H9 (cell line): ENCODE measurements around the gene KRTDAP. TPM values are rescaled to one million over a fixed set of nuclear protein-coding genes. Genes with fewer than 3 reads are reported as not detected.

Experiments used
- DNase-seq: peaks from one replicate; pipeline ENCODE4 v3.0.0-alpha.2; 2017
- H2AFZ ChIP-seq: one replicate; pipeline ENCODE4 v1.6.1; 2013; ENCODE audit warnings: mild to moderate bottlenecking, low read length, control low read depth, moderate library complexity
- H2AK5ac ChIP-seq: 2 replicates; pipeline ENCODE4 v1.6.1; 2013; ENCODE audit warnings: low read length, control low read depth, mixed read lengths; ENCODE audit not compliant: insufficient read length
- H2BK120ac ChIP-seq: one replicate; pipeline ENCODE4 v1.6.1; 2013; ENCODE audit warnings: low read depth, mild to moderate bottlenecking, low read length, control low read depth, inconsistent platforms; ENCODE audit not compliant: poor library complexity, severe bottlenecking
- H2BK12ac ChIP-seq: 2 replicates; pipeline ENCODE4 v1.6.1; 2013; ENCODE audit warnings: low read length, control low read depth, mixed read lengths, low read depth; ENCODE audit not compliant: insufficient read length
- H2BK15ac ChIP-seq: 2 replicates; pipeline ENCODE4 v1.6.1; 2013; ENCODE audit warnings: low read depth, low read length, control low read depth
- H2BK20ac ChIP-seq: one replicate; pipeline ENCODE4 v1.6.1; 2013; ENCODE audit warnings: low read depth, mild to moderate bottlenecking, low read length, control low read depth, inconsistent platforms; ENCODE audit not compliant: poor library complexity, severe bottlenecking
- H2BK5ac ChIP-seq: 2 replicates; pipeline ENCODE4 v1.6.1; 2013; ENCODE audit warnings: low read length, control low read depth, mixed read lengths; ENCODE audit not compliant: insufficient read length
- H3K14ac ChIP-seq: 2 replicates; pipeline ENCODE4 v1.6.1; 2013; ENCODE audit warnings: low read length, control low read depth; ENCODE audit not compliant: insufficient read depth
- H3K18ac ChIP-seq: 2 replicates; pipeline ENCODE4 v1.6.1; 2013; ENCODE audit warnings: low read depth, mild to moderate bottlenecking, mixed read lengths, low read length, control low read depth; ENCODE audit not compliant: insufficient read length
- H3K23ac ChIP-seq: 2 replicates; pipeline ENCODE4 v1.6.1; 2013; ENCODE audit warnings: low read length, control low read depth, mixed read lengths, low read depth; ENCODE audit not compliant: insufficient read length
- H3K23me2 ChIP-seq: 2 replicates; pipeline ENCODE4 v1.6.1; 2013; ENCODE audit warnings: low read depth, mild to moderate bottlenecking, mixed read lengths, low read length, control low read depth; ENCODE audit not compliant: insufficient read length, poor library complexity, severe bottlenecking
- H3K27ac ChIP-seq: 2 replicates; pipeline ENCODE4 v1.5.1; 2013; ENCODE audit warnings: low read length, control low read depth, mixed read lengths, low read depth; ENCODE audit not compliant: insufficient read length
- H3K27me3 ChIP-seq: 2 replicates; pipeline ENCODE4 v1.6.1; 2013; ENCODE audit warnings: low read length, control low read depth, inconsistent platforms; ENCODE audit not compliant: insufficient read depth
- H3K4ac ChIP-seq: 2 replicates; pipeline ENCODE4 v1.6.1; 2013; ENCODE audit warnings: low read depth, mild to moderate bottlenecking, control low read depth, inconsistent platforms, low read length, moderate library complexity
- H3K4me1 ChIP-seq: 2 replicates; pipeline ENCODE4 v1.6.1; 2013; ENCODE audit warnings: low read length, control low read depth, inconsistent platforms; ENCODE audit not compliant: insufficient read depth
- H3K4me2 ChIP-seq: 2 replicates; pipeline ENCODE4 v1.6.1; 2013; ENCODE audit warnings: low read length, control low read depth, mixed read lengths; ENCODE audit not compliant: insufficient read length, insufficient read depth
- H3K56ac ChIP-seq: 2 replicates; pipeline ENCODE4 v1.6.1; 2013; ENCODE audit warnings: low read depth, mild to moderate bottlenecking, mixed read lengths, low read length, control low read depth; ENCODE audit not compliant: insufficient read length
- H3K79me1 ChIP-seq: 2 replicates; pipeline ENCODE4 v1.6.1; 2013; ENCODE audit warnings: low read depth, mild to moderate bottlenecking, moderate library complexity, low read length, control low read depth, inconsistent platforms; ENCODE audit not compliant: insufficient read depth, poor library complexity, severe bottlenecking
- H3K79me2 ChIP-seq: 2 replicates; pipeline ENCODE4 v1.6.1; 2013; ENCODE audit warnings: low read length, control low read depth, inconsistent platforms; ENCODE audit not compliant: insufficient read depth
- H3K9ac ChIP-seq: 2 replicates; pipeline ENCODE4 v1.6.1; 2013; ENCODE audit warnings: low read length, control low read depth, mixed read lengths; ENCODE audit not compliant: insufficient read length; ENCODE audit errors: extremely low read depth
- H3K9me3 ChIP-seq: one replicate; pipeline ENCODE4 v1.6.1; 2013; ENCODE audit warnings: low read depth, low read length, inconsistent platforms; ENCODE audit not compliant: control insufficient read depth
- H3T11ph ChIP-seq: one replicate; pipeline ENCODE4 v1.6.1; 2013; ENCODE audit warnings: mild to moderate bottlenecking, low read length, control low read depth, inconsistent platforms
- H4K20me1 ChIP-seq: one replicate; pipeline ENCODE4 v1.6.1; 2013; ENCODE audit not compliant: control insufficient read depth, insufficient read length, insufficient read depth
- H4K5ac ChIP-seq: 2 replicates; pipeline ENCODE4 v1.6.1; 2013; ENCODE audit warnings: low read depth, mild to moderate bottlenecking, mixed read lengths, low read length, control low read depth; ENCODE audit not compliant: insufficient read length
- H4K8ac ChIP-seq: replicated peaks from 2 replicates; pipeline ENCODE4 v1.6.1; 2013; ENCODE audit warnings: low read length, control low read depth, mixed read lengths, low read depth; ENCODE audit not compliant: insufficient read length
- H4K91ac ChIP-seq: 2 replicates; pipeline ENCODE4 v1.6.1; 2013; ENCODE audit warnings: low read depth, mild to moderate bottlenecking, moderate library complexity, mixed read lengths, low read length, control low read depth; ENCODE audit not compliant: insufficient read length
- H3K27ac Mint-ChIP-seq, 3 experiments: 2 replicates in 2 of 3; 3 replicates in 1 of 3; pipeline ENCODE4 v1.8.0; 2020 to 2021; ENCODE audit warnings: mixed read lengths in 3 of 3, mild to moderate bottlenecking in 1 of 3, moderate library complexity in 1 of 3
- H3K27me3 Mint-ChIP-seq: 2 replicates; pipeline ENCODE4 v1.8.0; 2021; ENCODE audit warnings: low read depth, mild to moderate bottlenecking, moderate library complexity, mixed read lengths
- H3K36me3 Mint-ChIP-seq, 3 experiments: 2 replicates in 2 of 3; 3 replicates in 1 of 3; pipeline ENCODE4 v1.8.0; 2020 to 2021; ENCODE audit warnings: low read depth in 3 of 3, mixed read lengths in 3 of 3; ENCODE audit not compliant: insufficient read depth in 1 of 3
- H3K4me1 Mint-ChIP-seq, 2 experiments: 2 replicates each; pipeline ENCODE4 v1.8.0; 2020; ENCODE audit warnings: mixed read lengths in 2 of 2
- H3K4me3 Mint-ChIP-seq, 2 experiments: 2 replicates in 1 of 2; 3 replicates in 1 of 2; pipeline ENCODE4 v1.8.0; 2020 to 2021; ENCODE audit warnings: mild to moderate bottlenecking in 2 of 2, mixed read lengths in 2 of 2, moderate library complexity in 1 of 2
- H3K9me3 Mint-ChIP-seq, 2 experiments: 2 replicates in 1 of 2; 3 replicates in 1 of 2; pipeline ENCODE4 v1.8.0; 2020; ENCODE audit warnings: mild to moderate bottlenecking in 2 of 2, mixed read lengths in 2 of 2, moderate library complexity in 1 of 2
- WGBS: extraction: QIAGEN DNeasy Blood & Tissue Kit; methylation state at CpG from one replicate; pipeline ENCODE4 v1.1.7; 2013; ENCODE audit warnings: missing lambda C conversion rate, low lambda C conversion rate, mixed read lengths; ENCODE audit not compliant: insufficient read length; ENCODE audit errors: extremely low coverage; 5-methylcytosine and 5-hydroxymethylcytosine counted together
- total RNA-seq: library from RNA; stranded (reverse); gene quantifications from 2 replicates; pipeline ENCODE4 v1.2.1, GENCODE V29; 2021
- TF ChIP-seq, protein P1 (sequence below): fragments of 200-600 bp; sonication (generic); conservative IDR thresholded peaks from 3 replicates; pipeline ENCODE4 v1.8.0; 2021; ENCODE audit warnings: antibody characterized with exemption, mild to moderate bottlenecking

Gene KRTDAP
- total RNA-seq, 1 experiment from 2014 or later, result 0.87 TPM

DNA sequence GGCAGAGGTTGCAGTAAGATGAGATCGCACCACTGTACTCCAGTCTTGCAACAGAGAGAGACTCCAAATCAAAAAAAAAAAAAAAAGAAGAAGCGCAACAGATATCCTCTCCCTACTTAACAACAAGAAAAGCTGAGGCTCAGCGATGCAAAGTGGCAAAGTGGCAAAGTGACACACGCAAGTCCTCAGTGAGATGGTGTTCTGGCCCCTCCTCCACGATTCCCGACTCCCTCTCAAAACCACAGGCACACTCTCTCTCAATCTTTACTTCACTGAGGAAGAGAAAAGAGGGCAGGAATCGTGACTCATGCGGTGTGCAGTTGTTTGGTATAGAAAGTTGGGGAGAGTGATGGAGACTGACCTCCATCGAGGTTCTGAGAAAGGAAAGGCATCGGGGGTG is 29.7 kb downstream of the KRTDAP start:
- Histone ChIP-seq H2BK12ac (no peak overlapping the region), H4K8ac (no peak overlapping the region), H2AFZ (no peak overlapping the region), H3K9ac (no peak overlapping the region), H3K23me2 (no peaks in the 10 kb centered on the region), H2BK15ac (no peak overlapping the region), H3K9me3 (no peaks in the 10 kb centered on the region), H3K27ac (no peak overlapping the region), H2BK120ac (no peak overlapping the region), H3K18ac (no peak overlapping the region), H3K4ac (no peak overlapping the region), H3K79me1 (no peaks in the 10 kb centered on the region), H2AK5ac (no peak overlapping the region), H2BK5ac (no peak overlapping the region), H4K20me1 (no peaks in the 10 kb centered on the region), H4K5ac (no peak overlapping the region), H4K91ac (no peak overlapping the region), H3K27me3 (no peaks in the 10 kb centered on the region), H2BK20ac (no peak overlapping the region), H3K56ac (no peak overlapping the region), H3K4me1 (no peaks in the 10 kb centered on the region), H3K23ac (no peak overlapping the region), H3K79me2 (no peaks in the 10 kb centered on the region), H3T11ph (no peak overlapping the region), H3K4me2 (no peak overlapping the region), H3K14ac (no peak overlapping the region)
- H3K4me1 Mint-ChIP-seq, result peaks cover 0 to 11% of the 10 kb centered on the region in 2 experiments; a peak in 3 of 4 replicates
- H3K36me3 Mint-ChIP-seq, result no peaks in the 10 kb centered on the region
- TF ChIP-seq, protein P1, sequence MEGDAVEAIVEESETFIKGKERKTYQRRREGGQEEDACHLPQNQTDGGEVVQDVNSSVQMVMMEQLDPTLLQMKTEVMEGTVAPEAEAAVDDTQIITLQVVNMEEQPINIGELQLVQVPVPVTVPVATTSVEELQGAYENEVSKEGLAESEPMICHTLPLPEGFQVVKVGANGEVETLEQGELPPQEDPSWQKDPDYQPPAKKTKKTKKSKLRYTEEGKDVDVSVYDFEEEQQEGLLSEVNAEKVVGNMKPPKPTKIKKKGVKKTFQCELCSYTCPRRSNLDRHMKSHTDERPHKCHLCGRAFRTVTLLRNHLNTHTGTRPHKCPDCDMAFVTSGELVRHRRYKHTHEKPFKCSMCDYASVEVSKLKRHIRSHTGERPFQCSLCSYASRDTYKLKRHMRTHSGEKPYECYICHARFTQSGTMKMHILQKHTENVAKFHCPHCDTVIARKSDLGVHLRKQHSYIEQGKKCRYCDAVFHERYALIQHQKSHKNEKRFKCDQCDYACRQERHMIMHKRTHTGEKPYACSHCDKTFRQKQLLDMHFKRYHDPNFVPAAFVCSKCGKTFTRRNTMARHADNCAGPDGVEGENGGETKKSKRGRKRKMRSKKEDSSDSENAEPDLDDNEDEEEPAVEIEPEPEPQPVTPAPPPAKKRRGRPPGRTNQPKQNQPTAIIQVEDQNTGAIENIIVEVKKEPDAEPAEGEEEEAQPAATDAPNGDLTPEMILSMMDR, result no peak
- DNase-seq, result no peak
- H3K27me3 Mint-ChIP-seq, result peaks cover 7% of the 10 kb centered on the region
- no peak overlapping the region for H3K4me3 Mint-ChIP-seq
- H3K9me3 Mint-ChIP-seq, result no peaks in the 10 kb centered on the region
- H3K27ac Mint-ChIP-seq, result no peak overlapping the region
- WGBS, result no CpG with 5 or more reads among the region's 10 CpGs
